SU-DHL-6 (cell line): ENCODE measurements around the gene GRIK5.
"Not testable (repeated sequence)": the region's sequence is repeated elsewhere in the genome, so short reads cannot be mapped to it uniquely, and the experiment has no call there.

Experiments used
- H2AFZ ChIP-seq: fragments of 200-600 bp; sonication (generic); 2 replicates; pipeline ENCODE4 v1.6.1; 2014; ENCODE audit warnings: low read depth, mild to moderate bottlenecking, moderate library complexity, mixed read lengths, antibody characterized with exemption, low read length; ENCODE audit not compliant: severe bottlenecking
- H3F3A ChIP-seq: fragments of 200-600 bp; shearing (Covaris generic); 2 replicates; pipeline ENCODE4 v1.6.0; 2016; ENCODE audit warnings: antibody characterized with exemption, mild to moderate bottlenecking; ENCODE audit not compliant: insufficient read depth
- H3K27ac ChIP-seq: fragments of 200-600 bp; sonication (generic); 2 replicates; pipeline ENCODE4 v1.5.1; 2016; ENCODE audit warnings: low read depth, mild to moderate bottlenecking, low read length, moderate library complexity, mixed read lengths
- H3K27me3 ChIP-seq: fragments of 200-600 bp; sonication (generic), shearing (Covaris generic); 2 replicates; pipeline ENCODE4 v1.6.0; 2014; ENCODE audit warnings: mild to moderate bottlenecking, low read length
- H3K36me3 ChIP-seq: fragments of 200-600 bp; sonication (generic); 2 replicates; pipeline ENCODE4 v1.6.1; 2014; ENCODE audit warnings: mild to moderate bottlenecking, low read length, mixed read lengths
- H3K4me2 ChIP-seq: fragments of 300-600, 200-600 bp; shearing (Covaris generic), sonication (generic); 2 replicates; pipeline ENCODE4 v1.6.0; 2014; ENCODE audit warnings: low read length, low read depth, mild to moderate bottlenecking; ENCODE audit not compliant: poor library complexity, severe bottlenecking
- H3K4me3 ChIP-seq: fragments of 200-600 bp; sonication (generic); 2 replicates; pipeline ENCODE4 v1.5.1; 2014; ENCODE audit warnings: antibody characterized with exemption, low read length, mild to moderate bottlenecking, mixed read lengths; ENCODE audit not compliant: insufficient read depth, poor library complexity, severe bottlenecking
- H3K79me2 ChIP-seq: fragments of 200-600 bp; sonication (generic); 2 replicates; pipeline ENCODE4 v1.6.1; 2014; ENCODE audit warnings: mild to moderate bottlenecking, low read length, moderate library complexity; ENCODE audit not compliant: insufficient read depth
- H3K9ac ChIP-seq: fragments of 200-600 bp; sonication (generic); 2 replicates; pipeline ENCODE4 v1.7.0; 2014; ENCODE audit warnings: mild to moderate bottlenecking, low read length
- H3K9me2 ChIP-seq: fragments of 200-600 bp; sonication (generic); replicated peaks from 2 replicates; pipeline ENCODE4 v1.6.1; 2014; ENCODE audit warnings: low read length; ENCODE audit not compliant: insufficient read depth
- H3K9me3 ChIP-seq: fragments of 200-600 bp; sonication (generic); 2 replicates; pipeline ENCODE4 v1.6.1; 2014; ENCODE audit warnings: low read length, mixed read lengths; ENCODE audit not compliant: insufficient read depth
- H4K20me1 ChIP-seq: fragments of 200-600 bp; sonication (generic); 2 replicates; pipeline ENCODE4 v1.6.1; 2014; ENCODE audit warnings: low read depth, mild to moderate bottlenecking, antibody characterized with exemption, low read length, moderate library complexity, mixed read lengths
- EZH2phosphoT487 ChIP-seq: fragments of 200-600 bp; sonication (generic), shearing (Covaris generic); conservative IDR thresholded peaks from 2 replicates; pipeline ENCODE4 v1.6.1; 2018; ENCODE audit warnings: mild to moderate bottlenecking, antibody characterized with exemption, low read length, moderate library complexity, mixed read lengths
- TF ChIP-seq, protein P1 (sequence below): fragments of 200-600 bp; sonication (generic); IDR thresholded peaks from one replicate; pipeline ENCODE4 v1.5.1; 2017; ENCODE audit warnings: antibody characterized with exemption, mild to moderate bottlenecking, low read length, moderate library complexity; ENCODE audit not compliant: insufficient read depth, poor library complexity, severe bottlenecking

Gene GRIK5

GRCh38 chr19:41994521-41994971 is 75.5 kb downstream of the GRIK5 start:
- Histone ChIP-seq H3F3A (no peaks in the 10 kb centered on the region), H3K9ac (peak overlapping the region; percentile 88; the same call in 1 of the 2 replicates), H3K9me2 (no peaks in the 10 kb centered on the region), H3K27ac (no peak overlapping the region), H2AFZ (peak overlapping the region; percentile 91), H4K20me1 (no peaks in the 10 kb centered on the region), H3K4me2 (peak overlapping the region; percentile 87), H3K4me3 (peak overlapping the region; percentile 87), H3K9me3 (no peaks in the 10 kb centered on the region), H3K36me3 (no peaks in the 10 kb centered on the region), H3K27me3 (no peaks in the 10 kb centered on the region), H3K79me2 (peaks cover 3% of the 10 kb centered on the region; the same call in 1 of the 2 replicates)
- TF ChIP-seq, protein P1, sequence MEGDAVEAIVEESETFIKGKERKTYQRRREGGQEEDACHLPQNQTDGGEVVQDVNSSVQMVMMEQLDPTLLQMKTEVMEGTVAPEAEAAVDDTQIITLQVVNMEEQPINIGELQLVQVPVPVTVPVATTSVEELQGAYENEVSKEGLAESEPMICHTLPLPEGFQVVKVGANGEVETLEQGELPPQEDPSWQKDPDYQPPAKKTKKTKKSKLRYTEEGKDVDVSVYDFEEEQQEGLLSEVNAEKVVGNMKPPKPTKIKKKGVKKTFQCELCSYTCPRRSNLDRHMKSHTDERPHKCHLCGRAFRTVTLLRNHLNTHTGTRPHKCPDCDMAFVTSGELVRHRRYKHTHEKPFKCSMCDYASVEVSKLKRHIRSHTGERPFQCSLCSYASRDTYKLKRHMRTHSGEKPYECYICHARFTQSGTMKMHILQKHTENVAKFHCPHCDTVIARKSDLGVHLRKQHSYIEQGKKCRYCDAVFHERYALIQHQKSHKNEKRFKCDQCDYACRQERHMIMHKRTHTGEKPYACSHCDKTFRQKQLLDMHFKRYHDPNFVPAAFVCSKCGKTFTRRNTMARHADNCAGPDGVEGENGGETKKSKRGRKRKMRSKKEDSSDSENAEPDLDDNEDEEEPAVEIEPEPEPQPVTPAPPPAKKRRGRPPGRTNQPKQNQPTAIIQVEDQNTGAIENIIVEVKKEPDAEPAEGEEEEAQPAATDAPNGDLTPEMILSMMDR: no peak
- no peak for TF ChIP-seq EZH2phosphoT487

GRCh38 chr19:41993612-41994483 is 76.2 kb downstream of the GRIK5 start, which contains the start of gene ATP1A3:
ATP1A3 (minus strand) TSS chr19:41994230; CDS start chr19:41994076, 154 bp downstream.
- TF ChIP-seq EZH2phosphoT487: no peak
- TF ChIP-seq, protein P1: no peak
- H2AFZ ChIP-seq: peak within 1 kb of the TSS; percentile 91
- no peaks in the 10 kb centered on the region for H3K9me2 ChIP-seq
- H3K9ac ChIP-seq: peak within 1 kb of the TSS; percentile 88
- H3F3A ChIP-seq: no peaks in the 10 kb centered on the region
- no peaks in the 10 kb centered on the region for H4K20me1 ChIP-seq
- H3K4me2 ChIP-seq: peak within 1 kb of the TSS; percentile 87
- H3K36me3 ChIP-seq: no peaks in the 10 kb centered on the region
- no peak within 1 kb of the TSS for H3K27ac ChIP-seq
- H3K9me3 ChIP-seq: no peaks in the 10 kb centered on the region
- no peaks in the 10 kb centered on the region for H3K27me3 ChIP-seq
- peak within 1 kb of the TSS; percentile 87 for H3K4me3 ChIP-seq
- peaks cover 3% of the 10 kb centered on the region; the same call in 1 of the 2 replicates for H3K79me2 ChIP-seq

- H3K9me3 ChIP-seq, H3K9ac ChIP-seq, H3K27me3 ChIP-seq, H3K9me2 ChIP-seq, H4K20me1 ChIP-seq, H3K4me3 ChIP-seq, H3K4me2 ChIP-seq, H3K27ac ChIP-seq, H3K79me2 ChIP-seq, H2AFZ ChIP-seq, H3K36me3 ChIP-seq, H3F3A ChIP-seq: not testable (repeated sequence)
Observed at GRCh38 chr19:41991925-41992569, 78.0 kb downstream of the GRIK5 start.
